Hepatocyte (in vitro differentiated cells): Measurements from ENCODE around the gene TM2D3.

Source experiments
- CTCF ChIP-seq: fragments of 200-600 bp; sonication (generic); IDR thresholded peaks from 2 replicates; pipeline ENCODE4 v1.5.1; 2016; ENCODE audit warnings: antibody characterized with exemption, mild to moderate bottlenecking; ENCODE audit not compliant: poor library complexity
- EZH2phosphoT487 ChIP-seq: fragments of 200-600 bp; sonication (generic); IDR thresholded peaks from one replicate; pipeline ENCODE4 v1.6.1; 2018; ENCODE audit warnings: antibody characterized with exemption, mild to moderate bottlenecking, low read depth, moderate library complexity; ENCODE audit not compliant: unreplicated experiment, severe bottlenecking

GRCh38 chr15:101641129-101641764 is 10.9 kb downstream of the TM2D3 start:
- TF ChIP-seq CTCF: peak; percentile 87
- TF ChIP-seq EZH2phosphoT487: no peak
